ENCODE measurements around the gene SLC9A9. TPM values are rescaled to one million over a fixed set of nuclear protein-coding genes. Genes with fewer than 3 reads are reported as not detected.

Gene SLC9A9
- total RNA-seq, 2 donors from 2014 or later: 29.6 to 60.1 TPM

- Histone ChIP-seq H3K4me1 (ENCODE audit: control insufficient read depth in 1 of 2, low read depth in 2 of 2) (no peaks in the 10 kb centered on the region), H3K4me3 (no peak overlapping the region), H3K36me3 (no peaks in the 10 kb centered on the region), H3K27me3 (replicated peaks; ENCODE audit: insufficient read depth) (no peaks in the 10 kb centered on the region), H3K9me3 (no peaks in the 10 kb centered on the region), H3K27ac (no peak overlapping the region)
- no peak for DNase-seq (ENCODE audit: low spot score)
- no peak for ATAC-seq (ENCODE audit: insufficient number of reproducible peaks, low FRiP score, low read depth)
- TF ChIP-seq, protein P1, sequence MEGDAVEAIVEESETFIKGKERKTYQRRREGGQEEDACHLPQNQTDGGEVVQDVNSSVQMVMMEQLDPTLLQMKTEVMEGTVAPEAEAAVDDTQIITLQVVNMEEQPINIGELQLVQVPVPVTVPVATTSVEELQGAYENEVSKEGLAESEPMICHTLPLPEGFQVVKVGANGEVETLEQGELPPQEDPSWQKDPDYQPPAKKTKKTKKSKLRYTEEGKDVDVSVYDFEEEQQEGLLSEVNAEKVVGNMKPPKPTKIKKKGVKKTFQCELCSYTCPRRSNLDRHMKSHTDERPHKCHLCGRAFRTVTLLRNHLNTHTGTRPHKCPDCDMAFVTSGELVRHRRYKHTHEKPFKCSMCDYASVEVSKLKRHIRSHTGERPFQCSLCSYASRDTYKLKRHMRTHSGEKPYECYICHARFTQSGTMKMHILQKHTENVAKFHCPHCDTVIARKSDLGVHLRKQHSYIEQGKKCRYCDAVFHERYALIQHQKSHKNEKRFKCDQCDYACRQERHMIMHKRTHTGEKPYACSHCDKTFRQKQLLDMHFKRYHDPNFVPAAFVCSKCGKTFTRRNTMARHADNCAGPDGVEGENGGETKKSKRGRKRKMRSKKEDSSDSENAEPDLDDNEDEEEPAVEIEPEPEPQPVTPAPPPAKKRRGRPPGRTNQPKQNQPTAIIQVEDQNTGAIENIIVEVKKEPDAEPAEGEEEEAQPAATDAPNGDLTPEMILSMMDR (IDR thresholded peaks at IDR 0.05): no peak
Observed at GRCh38 chr3:143617050-143617449, 231.2 kb downstream of the SLC9A9 start.

GRCh38 chr3:143613226-143613625, 235.0 kb downstream of the SLC9A9 start:
- Histone ChIP-seq H3K27ac (no peak overlapping the region), H3K36me3 (no peaks in the 10 kb centered on the region), H3K4me3 (no peak overlapping the region), H3K4me1 (ENCODE audit: control insufficient read depth in 1 of 2, low read depth in 2 of 2) (peaks cover 5 to 6% of the 10 kb centered on the region in 2 donors), H3K27me3 (replicated peaks; ENCODE audit: insufficient read depth) (no peaks in the 10 kb centered on the region), H3K9me3 (no peaks in the 10 kb centered on the region)
- ATAC-seq (ENCODE audit: insufficient number of reproducible peaks, low FRiP score, low read depth): no peak
- DNase-seq (ENCODE audit: low spot score): no peak
- TF ChIP-seq, protein P1 (IDR thresholded peaks at IDR 0.05): no peak

- Histone ChIP-seq H3K27me3 (replicated peaks; ENCODE audit: insufficient read depth) (no peaks in the 10 kb centered on the region), H3K36me3 (no peaks in the 10 kb centered on the region), H3K4me1 (ENCODE audit: control insufficient read depth in 1 of 2, low read depth in 2 of 2) (peaks cover 5 to 6% of the 10 kb centered on the region in 2 donors), H3K27ac (no peak overlapping the region), H3K4me3 (no peak overlapping the region), H3K9me3 (no peaks in the 10 kb centered on the region)
- no peak for DNase-seq (ENCODE audit: low spot score)
- no peak for ATAC-seq (ENCODE audit: insufficient number of reproducible peaks, low FRiP score, low read depth)
- TF ChIP-seq, protein P1 (IDR thresholded peaks at IDR 0.05): no peak
Observed at GRCh38 chr3:143612541-143612940, 235.7 kb downstream of the SLC9A9 start.

DNA sequence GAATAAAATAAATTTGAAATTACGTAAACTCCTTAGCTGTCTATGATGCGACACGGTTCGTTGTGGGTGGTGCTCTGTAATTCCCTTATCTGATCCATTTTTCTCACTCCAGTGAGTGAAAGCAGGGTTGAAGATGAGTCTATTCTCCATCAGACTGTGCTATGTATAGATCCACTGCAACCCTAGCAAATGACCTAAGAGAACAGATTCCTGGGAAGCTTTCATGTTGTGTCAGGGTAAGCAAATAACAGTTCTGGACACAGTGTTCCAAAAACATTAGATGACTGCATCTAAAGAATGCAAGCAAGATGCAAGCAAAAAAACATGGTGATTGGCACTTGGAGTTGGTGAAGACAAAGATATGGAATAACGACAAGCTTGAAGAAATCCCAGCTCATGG, 239.3 kb downstream of the SLC9A9 start:
- Histone ChIP-seq H3K27ac (no peak overlapping the region), H3K4me1 (ENCODE audit: control insufficient read depth in 1 of 2, low read depth in 2 of 2) (peaks cover 8 to 18% of the 10 kb centered on the region in 2 donors), H3K4me3 (no peak overlapping the region), H3K27me3 (replicated peaks; ENCODE audit: insufficient read depth) (no peaks in the 10 kb centered on the region), H3K36me3 (no peaks in the 10 kb centered on the region), H3K9me3 (no peaks in the 10 kb centered on the region)
- DNase-seq (ENCODE audit: low spot score) (no peak), ATAC-seq (ENCODE audit: insufficient number of reproducible peaks, low FRiP score, low read depth) (no peak)
- TF ChIP-seq, protein P1 (IDR thresholded peaks at IDR 0.05): no peak

GRCh38 chr3:143605233-143605950, 242.9 kb downstream of the SLC9A9 start:
- Histone ChIP-seq H3K4me1 (ENCODE audit: control insufficient read depth in 1 of 2, low read depth in 2 of 2) (peaks cover 8 to 18% of the 10 kb centered on the region in 2 donors), H3K27me3 (replicated peaks; ENCODE audit: insufficient read depth) (no peaks in the 10 kb centered on the region), H3K4me3 (no peak overlapping the region), H3K27ac (no peak overlapping the region), H3K36me3 (no peaks in the 10 kb centered on the region), H3K9me3 (no peaks in the 10 kb centered on the region)
- no peak for ATAC-seq (ENCODE audit: insufficient number of reproducible peaks, low FRiP score, low read depth)
- TF ChIP-seq, protein P1 (IDR thresholded peaks at IDR 0.05): no peak
- DNase-seq (ENCODE audit: low spot score): no peak
